T-helper 9 cell (primary cell): ENCODE results near the gene MAN1B1.
A peak's percentile ranks its signal among the peaks of the same experiment; 100 is the strongest.

Source experiments
- DNase-seq: peaks from one replicate; pipeline ENCODE4 v3.0.0-alpha.2; 2020

The MAN1B1 gene

DNA sequence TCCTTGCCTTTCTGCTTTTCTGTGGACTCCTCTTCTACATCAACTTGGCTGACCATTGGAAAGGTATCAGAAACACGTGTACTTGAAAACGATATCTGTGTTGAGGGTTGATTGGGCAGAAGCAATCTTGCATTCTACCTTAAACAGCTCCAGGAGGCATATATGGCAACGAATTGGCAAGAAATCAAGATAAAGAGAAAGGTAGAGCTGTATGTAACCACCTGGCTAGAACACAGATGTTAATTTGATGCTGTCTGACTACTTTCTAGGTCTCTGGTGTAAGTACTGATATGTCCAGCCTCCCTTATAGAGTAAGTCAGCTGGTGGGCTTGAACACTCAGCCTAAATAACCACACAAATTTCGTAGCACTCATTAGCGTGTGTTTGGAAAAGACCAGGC lies 1.3 kb downstream of the MAN1B1 start:
- DNase-seq: no peak

DNA sequence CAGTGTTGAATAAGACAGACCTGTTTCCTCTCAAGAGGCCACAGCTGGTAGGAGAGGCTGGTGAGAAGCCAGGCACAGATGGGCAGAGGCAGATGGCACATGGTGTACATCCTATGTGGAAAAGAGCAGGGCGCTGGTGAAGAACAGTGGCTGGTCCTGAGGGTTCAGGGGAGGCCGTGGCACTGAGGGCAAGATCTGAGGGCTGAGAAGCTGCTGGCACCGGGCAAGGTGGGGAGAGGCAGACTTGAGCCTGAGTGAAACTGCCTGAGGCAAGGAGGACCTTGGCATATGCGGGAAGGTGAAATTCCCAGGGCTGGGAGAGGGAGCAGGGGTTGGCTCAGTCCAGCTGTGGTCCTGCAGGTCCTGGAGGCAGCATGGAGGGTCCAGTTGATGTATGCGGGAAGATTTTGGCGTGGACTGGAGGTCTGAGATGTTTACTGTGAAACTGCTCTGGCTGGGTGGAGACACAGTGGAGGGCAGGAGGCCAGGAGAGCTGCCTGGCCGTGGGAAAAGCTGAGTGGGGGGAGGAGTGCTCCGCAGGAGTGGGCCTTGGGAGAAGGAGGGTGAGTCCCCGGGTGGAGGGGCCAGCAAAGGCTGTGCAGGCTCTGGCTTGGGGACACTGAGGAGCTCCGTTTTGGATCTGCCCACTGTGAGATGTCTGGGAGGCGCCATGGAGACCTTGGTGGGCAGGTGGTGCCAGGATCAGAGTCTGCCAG lies 2.6 kb downstream of the MAN1B1 start:
- no peak for DNase-seq

- peak; percentile 82 for DNase-seq
Observed at GRCh38 chr9:137095664-137096517, 9.1 kb downstream of the MAN1B1 start.

GRCh38 chr9:137096785-137097546 lies 10.2 kb downstream of the MAN1B1 start:
- DNase-seq: no peak

GRCh38 chr9:137097761-137098462 lies 11.1 kb downstream of the MAN1B1 start:
- no peak for DNase-seq

- DNase-seq: no peak
Observed at GRCh38 chr9:137099231-137099630, 12.4 kb downstream of the MAN1B1 start.

DNA sequence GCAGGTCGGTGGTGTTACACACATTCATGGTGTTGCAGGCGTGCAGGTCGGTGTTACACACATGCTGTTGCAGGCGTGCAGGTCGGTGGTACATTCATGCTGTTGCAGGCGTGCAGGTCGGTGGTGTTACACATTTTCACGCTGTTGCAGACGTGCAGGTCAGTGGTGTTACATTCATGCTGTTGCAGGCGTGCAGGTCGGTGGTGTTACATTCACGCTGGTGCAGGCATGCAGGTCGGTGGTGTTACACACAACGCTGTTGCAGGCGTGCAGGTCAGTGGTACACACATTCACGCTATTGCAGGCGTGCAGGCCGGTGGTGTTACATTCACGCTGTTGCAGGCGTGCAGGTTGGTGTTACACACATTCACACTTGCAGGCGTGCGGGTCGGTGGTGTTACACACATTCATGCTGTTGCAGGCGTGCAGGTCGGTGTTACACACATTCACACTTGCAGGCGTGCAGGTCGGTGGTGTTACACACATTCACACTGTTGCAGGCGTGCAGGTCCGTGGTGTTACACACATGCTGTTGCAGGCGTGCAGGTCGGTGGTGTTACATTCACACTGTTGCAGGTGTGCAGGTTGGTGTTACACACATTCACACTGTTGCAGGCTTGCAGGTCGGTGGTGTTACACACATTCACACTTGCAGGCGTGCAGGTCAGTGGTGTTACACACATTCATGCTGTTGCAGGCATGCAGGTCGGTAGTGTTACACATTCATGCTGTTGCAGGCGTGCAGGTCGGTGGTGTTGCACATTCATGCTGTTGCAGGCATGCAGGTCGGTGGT lies 16.6 kb downstream of the MAN1B1 start:
- no peak for DNase-seq

DNA sequence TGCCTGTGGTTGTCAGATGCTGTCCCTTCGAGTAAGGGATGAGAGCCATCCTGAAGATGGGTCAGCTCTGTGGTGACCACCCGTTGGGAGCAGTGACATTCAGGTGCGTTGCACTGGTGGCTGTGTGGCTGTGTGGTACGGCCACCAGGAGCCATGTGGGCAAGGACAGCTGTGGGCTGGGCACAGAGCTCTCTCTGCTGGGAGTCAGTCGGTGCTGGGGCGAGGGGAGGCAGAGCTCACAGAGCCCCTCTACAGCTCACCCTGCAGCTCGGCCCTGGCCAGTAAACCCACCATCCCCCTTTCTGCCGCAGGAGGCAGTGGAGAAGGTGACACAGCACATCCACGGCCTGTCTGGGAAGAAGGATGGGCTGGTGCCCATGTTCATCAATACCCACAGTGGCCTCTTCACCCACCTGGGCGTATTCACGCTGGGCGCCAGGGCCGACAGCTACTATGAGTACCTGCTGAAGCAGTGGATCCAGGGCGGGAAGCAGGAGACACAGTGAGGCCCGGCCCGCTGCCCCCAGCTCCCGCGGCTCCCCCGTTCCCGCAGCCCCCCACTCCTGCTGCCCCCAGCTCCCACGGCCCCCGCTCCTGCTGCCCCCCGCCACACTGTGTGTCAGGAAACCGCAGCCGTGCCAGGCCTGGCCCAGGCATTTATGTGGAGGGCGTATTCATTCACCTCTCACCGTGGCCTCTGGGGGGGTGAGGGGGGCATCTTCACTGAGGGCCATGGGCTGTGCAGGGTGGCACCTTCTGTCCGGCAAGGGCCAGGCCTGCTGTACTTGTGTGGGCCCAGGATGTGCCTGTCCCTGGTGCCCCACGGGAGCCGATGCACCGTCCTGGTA lies 19.3 kb downstream of the MAN1B1 start:
- no peak for DNase-seq

- no peak for DNase-seq
Observed at GRCh38 chr9:137106662-137107250, 20.0 kb downstream of the MAN1B1 start.

GRCh38 chr9:137107312-137107921 lies 20.6 kb downstream of the MAN1B1 start:
- no peak for DNase-seq

- no peak for DNase-seq
Observed at GRCh38 chr9:137107982-137108381, 21.2 kb downstream of the MAN1B1 start.

DNA sequence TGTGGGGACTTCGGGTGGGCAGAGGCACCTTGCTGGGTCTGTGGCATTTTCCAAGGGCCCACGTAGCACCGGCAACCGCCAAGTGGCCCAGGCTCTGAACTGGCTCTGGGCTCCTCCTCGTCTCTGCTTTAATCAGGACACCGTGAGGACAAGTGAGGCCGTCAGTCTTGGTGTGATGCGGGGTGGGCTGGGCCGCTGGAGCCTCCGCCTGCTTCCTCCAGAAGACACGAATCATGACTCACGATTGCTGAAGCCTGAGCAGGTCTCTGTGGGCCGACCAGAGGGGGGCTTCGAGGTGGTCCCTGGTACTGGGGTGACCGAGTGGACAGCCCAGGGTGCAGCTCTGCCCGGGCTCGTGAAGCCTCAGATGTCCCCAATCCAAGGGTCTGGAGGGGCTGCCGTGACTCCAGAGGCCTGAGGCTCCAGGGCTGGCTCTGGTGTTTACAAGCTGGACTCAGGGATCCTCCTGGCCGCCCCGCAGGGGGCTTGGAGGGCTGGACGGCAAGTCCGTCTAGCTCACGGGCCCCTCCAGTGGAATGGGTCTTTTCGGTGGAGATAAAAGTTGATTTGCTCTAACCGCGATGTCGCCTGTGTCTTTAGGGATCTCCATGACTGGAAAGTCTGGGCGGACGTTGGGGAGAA lies 21.9 kb downstream of the MAN1B1 start:
- no peak for DNase-seq

DNA sequence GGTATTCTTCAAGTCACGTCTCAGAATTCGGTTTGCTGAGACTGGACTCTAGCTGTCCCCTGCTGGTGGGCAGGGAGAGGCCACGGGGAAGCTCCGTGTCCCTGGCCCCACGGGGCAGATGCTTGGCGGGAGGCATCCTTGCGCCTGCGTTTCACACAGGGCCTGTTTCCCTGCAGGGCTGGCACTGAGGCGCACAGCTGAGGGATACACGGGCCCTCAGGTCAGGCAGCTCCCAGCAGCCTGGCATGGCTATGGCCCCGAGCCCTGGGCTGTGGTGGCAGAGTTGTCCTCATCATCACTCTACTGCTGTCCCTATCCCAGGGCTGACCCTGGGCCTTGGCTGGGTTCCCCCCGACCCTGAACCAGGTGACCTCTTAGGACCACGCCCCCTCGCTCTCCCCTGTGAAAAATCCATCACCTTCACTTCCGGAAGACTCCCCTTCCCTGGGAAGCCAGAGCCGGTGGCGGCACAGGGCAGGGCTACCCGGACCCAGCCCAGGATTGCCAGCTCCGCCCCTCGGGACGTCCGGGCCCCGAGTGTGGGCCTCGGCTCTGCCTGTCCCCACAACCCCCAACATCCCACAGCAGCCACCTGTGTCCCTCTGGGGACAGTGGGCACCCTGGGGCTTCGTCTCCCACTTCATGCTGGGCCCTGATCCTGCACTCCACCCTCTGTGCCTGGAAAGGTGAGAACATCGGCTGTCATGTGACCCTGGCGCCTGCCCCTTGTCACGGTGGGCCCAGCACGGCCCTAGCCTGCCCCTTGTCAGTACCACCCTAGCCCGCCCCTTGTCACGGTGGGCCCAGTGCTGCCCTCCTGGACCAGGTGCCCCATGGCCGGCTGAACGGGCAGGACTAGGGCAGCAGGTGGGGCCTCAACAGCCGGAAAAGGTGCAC lies 22.7 kb downstream of the MAN1B1 start:
- DNase-seq: no peak

DNA sequence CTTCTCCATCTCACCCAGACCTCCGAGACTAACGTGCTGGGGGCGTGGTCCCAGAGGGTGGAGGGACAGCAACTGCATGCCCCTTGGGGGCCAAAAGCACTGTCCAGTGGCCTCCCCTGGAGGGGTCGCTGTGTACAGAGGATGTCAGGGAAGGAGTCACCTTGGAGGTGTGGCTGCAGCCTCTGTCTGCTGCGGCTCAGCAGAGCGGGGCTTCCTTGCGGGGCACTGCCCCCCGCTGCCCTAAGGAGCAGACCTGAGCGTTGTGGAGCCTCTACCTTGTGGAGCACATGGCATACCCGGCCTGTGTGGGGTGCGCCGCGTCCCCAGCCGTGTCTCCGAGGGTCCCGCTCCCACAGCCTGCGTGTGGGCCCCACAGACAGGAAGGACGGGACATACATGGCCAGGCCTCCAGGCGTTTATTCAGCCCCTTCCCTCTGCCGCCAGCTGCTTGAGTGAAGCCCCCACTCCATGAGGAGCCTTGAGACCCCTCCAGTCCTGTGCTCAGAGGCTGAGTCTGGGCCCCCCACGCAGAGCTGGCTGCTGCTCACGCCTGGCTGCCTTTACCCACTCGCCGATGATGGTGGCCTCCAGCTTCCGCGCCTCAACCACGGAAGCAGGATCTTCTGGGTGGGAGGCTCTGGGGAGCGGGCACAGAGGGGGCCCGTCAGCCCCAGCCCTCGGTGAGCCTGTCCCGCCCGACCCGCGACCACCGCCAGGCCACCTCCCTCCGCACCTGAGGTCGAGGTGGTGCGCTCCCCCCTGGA lies 23.5 kb downstream of the MAN1B1 start:
- DNase-seq: no peak

DNA sequence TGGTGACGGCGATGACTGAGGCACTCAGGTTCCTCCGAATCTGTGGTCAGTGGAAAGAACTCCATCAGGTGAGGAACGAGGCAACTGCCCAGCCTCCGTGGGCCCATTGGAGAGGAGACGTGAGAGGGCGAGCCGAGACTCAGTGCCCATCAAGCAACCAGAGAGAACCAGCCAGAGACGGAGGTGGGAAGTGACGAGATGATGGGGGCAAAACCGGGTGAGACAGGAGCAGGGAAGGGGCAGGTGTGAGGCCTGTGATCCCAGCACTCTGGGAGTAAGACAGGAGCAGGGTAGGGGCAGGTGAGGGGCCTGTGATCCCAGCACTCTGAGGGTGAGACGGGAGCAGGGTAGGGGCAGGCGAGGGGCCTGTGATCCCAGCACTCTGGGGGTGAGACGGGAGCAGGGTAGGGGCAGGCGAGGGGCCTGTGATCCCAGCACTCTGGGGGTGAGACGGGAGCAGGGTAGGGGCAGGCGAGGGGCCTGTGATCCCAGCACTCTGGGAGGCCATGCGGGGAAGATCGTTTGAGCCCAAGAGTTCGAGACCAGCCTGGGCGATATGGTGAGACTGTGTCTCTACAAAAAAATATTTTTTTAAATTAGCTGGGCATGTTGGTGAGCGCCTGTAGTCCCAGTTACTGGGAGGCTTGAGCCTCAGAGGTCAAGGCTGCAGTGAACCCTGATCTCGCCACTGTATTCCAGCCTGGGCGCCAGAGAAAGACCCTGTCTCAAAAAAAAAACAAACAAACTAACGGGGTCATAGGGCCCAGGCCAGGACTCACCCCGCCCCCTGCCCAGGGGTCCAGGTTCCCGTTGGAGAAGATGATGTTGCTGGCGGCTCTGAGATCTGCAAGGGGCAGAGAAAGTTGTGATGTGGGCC lies 24.4 kb downstream of the MAN1B1 start:
- DNase-seq: no peak

GRCh38 chr9:137111788-137112563 lies 25.2 kb downstream of the MAN1B1 start:
- DNase-seq: no peak
